ENCODE measurements around the gene A1BG.

Gene A1BG

GRCh38 chr19:58304255-58304654, 49.0 kb downstream of the A1BG start:
- DNase-seq (ENCODE audit: insufficient read length), result no peak
- TF ChIP-seq POLR2A (IDR thresholded peaks at IDR 0.05; ENCODE audit: low read depth, low read length) (no peak), POLR2AphosphoS5 (IDR thresholded peaks at IDR 0.05; ENCODE audit: low read depth, low read length) (no peak), TAF1 (IDR thresholded peaks at IDR 0.05; ENCODE audit: borderline replicate concordance, low read depth, low read length) (no peak)
- peak; percentile 24 for FAIRE-seq

- DNase-seq (ENCODE audit: insufficient read length) (no peak), FAIRE-seq (no peak)
- TF ChIP-seq TAF1 (IDR thresholded peaks at IDR 0.05; ENCODE audit: borderline replicate concordance, low read depth, low read length) (no peak), POLR2AphosphoS5 (IDR thresholded peaks at IDR 0.05; ENCODE audit: low read depth, low read length) (no peak), POLR2A (IDR thresholded peaks at IDR 0.05; ENCODE audit: low read depth, low read length) (no peak)
These were observed 52.7 kb downstream of the A1BG start for GRCh38 chr19:58300620-58301019.

GRCh38 chr19:58296104-58296503, 57.2 kb downstream of the A1BG start:
- DNase-seq (ENCODE audit: insufficient read length) (no peak), FAIRE-seq (no peak)
- no peak for TF ChIP-seq POLR2AphosphoS5 (IDR thresholded peaks at IDR 0.05; ENCODE audit: low read depth, low read length)
- no peak for TF ChIP-seq TAF1 (IDR thresholded peaks at IDR 0.05; ENCODE audit: borderline replicate concordance, low read depth, low read length)
